A673 (cell line): ENCODE measurements around the gene OR52E8.

Source experiments
- CTCF ChIP-seq: fragments of 300-800, 200-600 bp; sonication (generic); conservative IDR thresholded peaks from 2 replicates; pipeline ENCODE4 v1.5.1; 2017; ENCODE audit warnings: low read depth, mild to moderate bottlenecking, antibody characterized with exemption, low read length, moderate library complexity, mixed read lengths
- EZH2 ChIP-seq: fragments of 200-600 bp; sonication (generic); IDR thresholded peaks from 2 replicates; pipeline ENCODE4 v1.6.1; 2017; ENCODE audit warnings: borderline replicate concordance, low read depth, mild to moderate bottlenecking, mixed read lengths, antibody characterized with exemption, low read length; ENCODE audit not compliant: poor library complexity, severe bottlenecking

- TF ChIP-seq CTCF (no peak), EZH2 (no peak)
Observed at GRCh38 chr11:5841797-5842196, 15.7 kb downstream of the OR52E8 start, which contains the start of gene OR52E6.
